Activated CD4-positive, alpha-beta memory T cell treated with anti-CD3 and anti-CD28 coated beads, Interleukin-2, amount 10 ng/mL, durations not matched to agents 7 days and 5 days (primary cell): Measurements from ENCODE around the gene IFNAR2. TPM values are rescaled to one million over a fixed set of nuclear protein-coding genes. Genes with fewer than 3 reads are reported as not detected.
A peak's percentile ranks its signal among the peaks of the same experiment; 100 is the strongest.

Experiments
- CTCF ChIA-PET: fragments of 350-600 bp; sonication (Branson Sonifier 250); formaldehyde crosslinking; loops from one replicate; lab custom pipeline; 2021; ENCODE audit warnings: antibody characterized with exemption, inconsistent platforms; lab: Charles Lee
- POLR2A ChIA-PET: fragments of 350-600 bp; sonication (Branson Sonifier 250); formaldehyde crosslinking; loops from one replicate; lab custom pipeline; 2021; ENCODE audit warnings: antibody characterized with exemption; lab: Charles Lee
- DNase-seq: peaks from one replicate; pipeline ENCODE4 v3.0.0-alpha.2; 2020
- H3K27ac Mint-ChIP-seq: one replicate; pipeline ENCODE4 v1.8.0; 2021; ENCODE audit warnings: mild to moderate bottlenecking, mixed read lengths
- H3K27me3 Mint-ChIP-seq: one replicate; pipeline ENCODE4 v1.8.0; 2021; ENCODE audit warnings: mixed read lengths
- H3K36me3 Mint-ChIP-seq: one replicate; pipeline ENCODE4 v1.8.0; 2021; ENCODE audit warnings: low read depth, mixed read lengths
- H3K4me1 Mint-ChIP-seq: one replicate; pipeline ENCODE4 v1.8.0; 2021; ENCODE audit warnings: mixed read lengths
- H3K4me3 Mint-ChIP-seq: one replicate; pipeline ENCODE4 v1.8.0; 2021; ENCODE audit warnings: mild to moderate bottlenecking, mixed read lengths
- H3K9me3 Mint-ChIP-seq: one replicate; pipeline ENCODE4 v1.8.0; 2021; ENCODE audit warnings: mixed read lengths
- total RNA-seq, 2 experiments: library from RNA; stranded (reverse); gene quantifications; one replicate each; pipeline ENCODE4 v1.2.3, GENCODE V29; 2021

The IFNAR2 gene
- 10 to 100 TPM; 60.1 to 61.9 TPM for total RNA-seq

DNA sequence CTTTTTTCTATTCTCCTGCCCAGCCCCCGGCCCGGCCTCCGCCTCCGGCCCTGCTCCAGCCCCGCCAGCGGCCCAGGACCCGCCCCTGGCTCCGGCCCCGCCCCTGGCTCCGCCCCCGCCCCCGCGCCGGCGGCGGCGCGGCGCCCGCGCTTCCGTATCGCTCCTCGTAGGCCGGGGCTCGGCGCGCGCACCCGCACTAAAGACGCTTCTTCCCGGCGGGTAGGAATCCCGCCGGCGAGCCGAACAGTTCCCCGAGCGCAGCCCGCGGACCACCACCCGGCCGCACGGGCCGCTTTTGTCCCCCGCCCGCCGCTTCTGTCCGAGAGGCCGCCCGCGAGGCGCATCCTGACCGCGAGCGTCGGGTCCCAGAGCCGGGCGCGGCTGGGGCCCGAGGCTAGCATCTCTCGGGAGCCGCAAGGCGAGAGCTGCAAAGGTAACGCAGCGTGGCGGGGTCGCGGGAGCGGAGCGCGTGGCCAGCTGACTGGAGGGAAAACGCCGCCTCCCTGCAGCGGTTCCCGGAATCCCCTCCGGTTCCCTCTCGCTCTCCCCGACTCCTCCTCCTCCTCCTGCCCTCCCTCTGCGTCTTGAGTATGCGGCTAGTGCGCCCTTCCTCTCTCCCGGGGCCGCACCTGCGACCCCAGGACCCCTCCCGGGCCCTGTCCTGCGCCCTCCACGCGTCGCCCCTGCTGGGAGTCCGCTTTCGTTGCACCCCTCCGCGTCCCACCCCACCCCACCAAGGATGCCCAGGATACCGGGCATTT is at the start of gene IFNAR2:
TSS of gene IFNAR2 (plus strand) at position 155 of the 761 bp plus-strand sequence. CDS start 11,985 bp downstream, outside the sequence.
- H3K4me1 Mint-ChIP-seq = peaks cover 42% of the 10 kb centered on the region
- H3K9me3 Mint-ChIP-seq = no peaks in the 10 kb centered on the region
- POLR2A ChIA-PET = interaction anchor here (1.0 to 4.0 kb wide), 9 partner anchors 9 to 131 kb away, joined by 3 to 24 read pairs (median 10); partner anchors contain the start of genes IFNAR1 and IL10RB
- peak within 1 kb of the TSS; percentile 92 for H3K27ac Mint-ChIP-seq
- no peaks in the 10 kb centered on the region for H3K27me3 Mint-ChIP-seq
- CTCF ChIA-PET = interaction anchor here (1.0 to 2.2 kb wide), 5 partner anchors 9 to 131 kb away, joined by 3 to 5 read pairs (median 3); no protein-coding TSS in a partner anchor
- H3K36me3 Mint-ChIP-seq = peaks cover 34% of the 10 kb centered on the region
- peak; percentile 78 for DNase-seq
- peak within 1 kb of the TSS; percentile 82 for H3K4me3 Mint-ChIP-seq

- CTCF ChIA-PET = interaction anchor here (0.6 to 3.2 kb wide), 9 partner anchors 11 to 274 kb away, joined by 3 to 31 read pairs (median 4); no protein-coding TSS in a partner anchor
- peaks cover 35% of the 10 kb centered on the region for H3K4me1 Mint-ChIP-seq
Measured at GRCh38 chr21:33185852-33186251, 43.9 kb upstream of the IFNAR2 start.

GRCh38 chr21:33187276-33187675 is 42.5 kb upstream of the IFNAR2 start:
- peaks cover 27% of the 10 kb centered on the region for H3K27me3 Mint-ChIP-seq
- no peak for DNase-seq
- H3K9me3 Mint-ChIP-seq = peaks cover 4% of the 10 kb centered on the region
- no peak overlapping the region for H3K4me3 Mint-ChIP-seq
- H3K36me3 Mint-ChIP-seq = peaks cover 5% of the 10 kb centered on the region
- CTCF ChIA-PET = interaction anchor here (0.9 to 3.2 kb wide), 2 partner anchors 10 to 197 kb away, joined by 4 to 31 read pairs; no protein-coding TSS in a partner anchor
- peaks cover 35% of the 10 kb centered on the region for H3K4me1 Mint-ChIP-seq
- no peak overlapping the region for H3K27ac Mint-ChIP-seq
- POLR2A ChIA-PET = no interaction called here

More at GRCh38 chr21:33185852-33186251, 43.9 kb upstream of the IFNAR2 start:
- H3K9me3 Mint-ChIP-seq = no peaks in the 10 kb centered on the region
- peak overlapping the region; percentile 92 for H3K27ac Mint-ChIP-seq
- DNase-seq = peak; percentile 43
- peak overlapping the region; percentile 49 for H3K4me3 Mint-ChIP-seq
- POLR2A ChIA-PET = interaction anchor here (0.6 to 1.6 kb wide), 10 partner anchors 62 to 427 kb away, joined by 3 to 6 read pairs (median 3); partner anchors contain the start of genes IL10RB, PAXBP1 and TMEM50B
- H3K36me3 Mint-ChIP-seq = peaks cover 5% of the 10 kb centered on the region
- peaks cover 23% of the 10 kb centered on the region for H3K27me3 Mint-ChIP-seq

- H3K4me1 Mint-ChIP-seq = peaks cover 34% of the 10 kb centered on the region
- peaks cover 25% of the 10 kb centered on the region for H3K27me3 Mint-ChIP-seq
- no peak overlapping the region for H3K27ac Mint-ChIP-seq
- peaks cover 4% of the 10 kb centered on the region for H3K9me3 Mint-ChIP-seq
- no peak overlapping the region for H3K4me3 Mint-ChIP-seq
- POLR2A ChIA-PET = interaction anchor here (0.6 kb wide), 1 partner anchor 8 kb away, joined by 4 read pairs; no protein-coding TSS in a partner anchor
- peaks cover 5% of the 10 kb centered on the region for H3K36me3 Mint-ChIP-seq
- CTCF ChIA-PET = interaction anchor here (0.8 kb wide), 2 partner anchors 172 to 256 kb away, joined by 3 to 4 read pairs; no protein-coding TSS in a partner anchor
- no peak for DNase-seq
Measured at GRCh38 chr21:33189237-33189636, 40.5 kb upstream of the IFNAR2 start.

- Mint-ChIP-seq H3K9me3 (peaks cover 4% of the 10 kb centered on the region), H3K4me1 (peaks cover 32% of the 10 kb centered on the region), H3K27ac (no peak overlapping the region), H3K4me3 (no peak overlapping the region), H3K27me3 (peaks cover 26% of the 10 kb centered on the region), H3K36me3 (peaks cover 5% of the 10 kb centered on the region)
- no peak for DNase-seq
- ChIA-PET POLR2A (interaction anchor here (0.6 kb wide), 1 partner anchor 8 kb away, joined by 4 read pairs; no protein-coding TSS in a partner anchor), CTCF (interaction anchor here (0.8 kb wide), 1 partner anchor 172 kb away, joined by 4 read pairs; no protein-coding TSS in a partner anchor)
Measured at GRCh38 chr21:33189824-33190223, 39.9 kb upstream of the IFNAR2 start.

GRCh38 chr21:33196941-33197374 is 32.8 kb upstream of the IFNAR2 start:
- peaks cover 12% of the 10 kb centered on the region for H3K4me1 Mint-ChIP-seq
- POLR2A ChIA-PET = interaction anchor here (0.9 to 1.2 kb wide), 3 partner anchors 34 to 173 kb away, joined by 3 to 5 read pairs (median 3); partner anchors contain the start of gene IFNAR1
- peaks cover 12% of the 10 kb centered on the region for H3K27me3 Mint-ChIP-seq

GRCh38 chr21:33197496-33197895 is 32.2 kb upstream of the IFNAR2 start:
- H3K27me3 Mint-ChIP-seq = peaks cover 12% of the 10 kb centered on the region
- POLR2A ChIA-PET = interaction anchor here (0.9 to 1.2 kb wide), 3 partner anchors 34 to 172 kb away, joined by 3 to 5 read pairs (median 3); partner anchors contain the start of gene IFNAR1
- H3K27ac Mint-ChIP-seq = no peak overlapping the region
- no peak overlapping the region for H3K4me3 Mint-ChIP-seq
- no peaks in the 10 kb centered on the region for H3K9me3 Mint-ChIP-seq
- CTCF ChIA-PET = interaction anchor here (0.7 to 4.0 kb wide), 53 partner anchors 8 to 409 kb away, joined by 3 to 31 read pairs (median 4); partner anchors contain the start of genes IFNAR1, IL10RB and OLIG2
- peaks cover 12% of the 10 kb centered on the region for H3K4me1 Mint-ChIP-seq
- H3K36me3 Mint-ChIP-seq = no peaks in the 10 kb centered on the region
- DNase-seq = no peak

More at GRCh38 chr21:33196941-33197374, 32.8 kb upstream of the IFNAR2 start:
- peak; percentile 60 for DNase-seq
- Mint-ChIP-seq H3K4me3 (no peak overlapping the region), H3K9me3 (no peaks in the 10 kb centered on the region), H3K27ac (no peak overlapping the region), H3K36me3 (no peaks in the 10 kb centered on the region)
- CTCF ChIA-PET = interaction anchor here (0.6 to 4.0 kb wide), 56 partner anchors 8 to 409 kb away, joined by 3 to 31 read pairs (median 4); partner anchors contain the start of genes IFNAR1, IL10RB and OLIG2

DNA sequence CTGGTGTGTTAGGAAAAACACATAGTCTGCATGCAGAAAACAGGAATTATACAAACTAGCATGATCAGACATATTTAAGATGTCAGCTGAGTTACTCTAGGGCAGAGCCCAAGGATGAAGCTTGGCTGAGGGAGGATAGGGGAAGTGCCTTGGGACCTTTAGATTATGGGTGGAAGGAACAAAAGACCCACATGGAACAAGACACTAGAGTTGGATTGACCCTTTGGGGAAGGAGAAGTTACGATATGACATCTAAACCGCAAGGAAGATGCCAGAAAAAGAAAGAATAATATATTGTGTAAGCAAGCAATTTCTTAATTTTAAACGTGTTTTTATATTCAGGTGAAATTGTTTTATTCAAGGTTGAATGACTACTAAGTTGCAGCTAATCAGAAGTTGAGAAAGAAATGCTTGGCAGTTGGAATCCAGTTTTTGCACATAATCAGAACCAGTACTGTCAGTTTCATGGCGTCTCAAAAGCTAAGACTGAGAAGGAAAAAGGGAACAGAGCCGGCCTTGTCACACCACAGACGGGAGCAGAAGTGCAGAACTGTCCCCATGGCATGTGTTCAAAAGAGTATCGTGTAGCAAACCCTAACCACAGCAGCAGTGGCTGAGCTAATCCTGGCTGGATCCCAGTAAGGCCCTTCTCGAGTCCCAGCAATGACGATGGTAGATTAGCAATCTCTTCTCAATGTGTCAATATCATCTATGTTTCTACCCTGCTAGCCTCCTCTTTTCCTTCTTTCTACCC is 31.2 kb upstream of the IFNAR2 start:
- POLR2A ChIA-PET = interaction anchor here (1.2 kb wide), 1 partner anchor 171 kb away, joined by 3 read pairs; no protein-coding TSS in a partner anchor

GRCh38 chr21:33199100-33199464 is 30.7 kb upstream of the IFNAR2 start:
- DNase-seq = no peak
- ChIA-PET POLR2A (no interaction called here), CTCF (interaction anchor here (1.0 to 4.0 kb wide), 7 partner anchors 14 to 248 kb away, joined by 3 to 31 read pairs (median 18); no protein-coding TSS in a partner anchor)
- H3K4me3 Mint-ChIP-seq = no peak overlapping the region
- H3K9me3 Mint-ChIP-seq = no peaks in the 10 kb centered on the region
- H3K36me3 Mint-ChIP-seq = no peaks in the 10 kb centered on the region
- H3K27ac Mint-ChIP-seq = no peak overlapping the region
- peaks cover 21% of the 10 kb centered on the region for H3K4me1 Mint-ChIP-seq
- peaks cover 10% of the 10 kb centered on the region for H3K27me3 Mint-ChIP-seq

More for the DNA sequence above, 31.2 kb upstream of the IFNAR2 start:
- Mint-ChIP-seq H3K27me3 (peaks cover 10% of the 10 kb centered on the region), H3K27ac (no peak overlapping the region), H3K36me3 (no peaks in the 10 kb centered on the region), H3K4me1 (peaks cover 18% of the 10 kb centered on the region), H3K4me3 (no peak overlapping the region), H3K9me3 (no peaks in the 10 kb centered on the region)
- CTCF ChIA-PET = interaction anchor here (0.7 to 4.0 kb wide), 14 partner anchors 13 to 368 kb away, joined by 3 to 31 read pairs (median 10); partner anchors contain the start of gene IFNAR1
- no peak for DNase-seq

DNA sequence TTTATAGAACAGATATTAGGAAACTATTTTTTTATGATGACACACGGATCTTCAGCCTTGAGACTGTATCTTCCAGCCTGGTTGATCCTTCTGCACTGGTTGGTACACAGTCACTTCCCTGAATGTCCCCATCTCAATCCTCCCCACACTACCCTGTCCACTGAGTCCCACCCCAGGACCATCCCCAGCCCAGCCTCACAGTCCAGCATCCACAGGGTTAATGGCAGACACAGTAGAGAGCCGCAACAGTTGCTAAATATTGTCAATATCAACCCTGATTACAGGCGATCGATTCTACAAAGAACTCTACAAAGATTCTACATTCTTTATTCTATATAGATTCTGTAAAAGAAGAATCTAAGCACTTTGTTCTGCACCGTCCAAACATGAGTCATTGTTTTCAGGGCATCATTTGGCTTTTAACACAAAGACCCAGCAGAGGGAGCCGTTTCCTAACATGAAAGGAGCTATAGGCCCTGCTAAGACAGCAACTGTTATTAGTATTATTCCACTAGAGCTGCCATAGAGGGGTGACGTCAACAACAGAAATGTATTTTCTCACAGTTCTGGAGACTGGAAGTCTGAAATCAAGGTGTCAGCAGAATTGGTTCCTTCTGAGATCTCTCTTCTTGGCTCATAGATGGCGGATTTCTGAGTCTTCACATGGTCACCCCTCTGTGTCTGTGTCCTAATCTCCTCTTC is 30.1 kb upstream of the IFNAR2 start:
- CTCF ChIA-PET = interaction anchor here (0.6 to 1.1 kb wide), 18 partner anchors 13 to 406 kb away, joined by 3 to 37 read pairs (median 4); partner anchors contain the start of gene IFNAR1
- no peak overlapping the region for H3K27ac Mint-ChIP-seq

GRCh38 chr21:33201956-33202355 is 27.8 kb upstream of the IFNAR2 start:
- Mint-ChIP-seq H3K4me1 (peaks cover 35% of the 10 kb centered on the region), H3K27me3 (no peaks in the 10 kb centered on the region), H3K4me3 (no peak overlapping the region), H3K9me3 (peaks cover 2% of the 10 kb centered on the region), H3K27ac (no peak overlapping the region), H3K36me3 (peaks cover 7% of the 10 kb centered on the region)
- DNase-seq = no peak
- ChIA-PET POLR2A (no interaction called here), CTCF (interaction anchor here (1.1 kb wide), 2 partner anchors 30 to 243 kb away, joined by 3 to 4 read pairs; no protein-coding TSS in a partner anchor)

More for the DNA sequence above, 30.1 kb upstream of the IFNAR2 start:
- Mint-ChIP-seq H3K4me3 (no peak overlapping the region), H3K36me3 (no peaks in the 10 kb centered on the region), H3K4me1 (peaks cover 25% of the 10 kb centered on the region), H3K9me3 (no peaks in the 10 kb centered on the region), H3K27me3 (peaks cover 10% of the 10 kb centered on the region)
- peak; percentile 83 for DNase-seq
- POLR2A ChIA-PET = interaction anchor here (0.6 to 1.1 kb wide), 8 partner anchors 66 to 344 kb away, joined by 3 to 12 read pairs (median 4); partner anchors contain the start of genes IFNAR1 and SON
